Type B pancreatic cell (in vitro differentiated cells): ENCODE results near the gene CA11. TPM values are rescaled to one million over a fixed set of nuclear protein-coding genes. Genes with fewer than 3 reads are reported as not detected.

ENCODE experiments used
- DNase-seq: peaks from one replicate; pipeline ENCODE4 v3.0.0; 2021; ENCODE audit warnings: mixed read lengths; ENCODE audit not compliant: unreplicated experiment; ENCODE audit errors: extremely low spot score
- H3K27ac Mint-ChIP-seq: 2 replicates; pipeline ENCODE4 v1.8.0; 2021; ENCODE audit warnings: mild to moderate bottlenecking, mixed read lengths
- H3K27me3 Mint-ChIP-seq: 2 replicates; pipeline ENCODE4 v1.8.0; 2021; ENCODE audit warnings: mixed read lengths
- H3K36me3 Mint-ChIP-seq: 2 replicates; pipeline ENCODE4 v1.8.0; 2021; ENCODE audit warnings: mixed read lengths
- H3K4me1 Mint-ChIP-seq: one replicate; pipeline ENCODE4 v1.8.0; 2021; ENCODE audit warnings: mixed read lengths; ENCODE audit not compliant: unreplicated experiment
- H3K4me3 Mint-ChIP-seq: 2 replicates; pipeline ENCODE4 v1.8.0; 2021; ENCODE audit warnings: mild to moderate bottlenecking, mixed read lengths
- H3K9me3 Mint-ChIP-seq: 2 replicates; pipeline ENCODE4 v1.8.0; 2021; ENCODE audit warnings: mixed read lengths
- total RNA-seq: library from RNA; stranded (reverse); gene quantifications from 2 replicates; pipeline ENCODE4 v1.2.1, GENCODE V29; 2021; ENCODE audit warnings: low replicate concordance
- TF ChIP-seq, protein P1 (sequence below): fragments of 200-600 bp; sonication (generic); conservative IDR thresholded peaks from 2 replicates; pipeline ENCODE4 v1.5.0; 2021; ENCODE audit warnings: antibody characterized with exemption, mild to moderate bottlenecking

The CA11 gene
- total RNA-seq, 1 donor from 2014 or later: 43.3 TPM

DNA sequence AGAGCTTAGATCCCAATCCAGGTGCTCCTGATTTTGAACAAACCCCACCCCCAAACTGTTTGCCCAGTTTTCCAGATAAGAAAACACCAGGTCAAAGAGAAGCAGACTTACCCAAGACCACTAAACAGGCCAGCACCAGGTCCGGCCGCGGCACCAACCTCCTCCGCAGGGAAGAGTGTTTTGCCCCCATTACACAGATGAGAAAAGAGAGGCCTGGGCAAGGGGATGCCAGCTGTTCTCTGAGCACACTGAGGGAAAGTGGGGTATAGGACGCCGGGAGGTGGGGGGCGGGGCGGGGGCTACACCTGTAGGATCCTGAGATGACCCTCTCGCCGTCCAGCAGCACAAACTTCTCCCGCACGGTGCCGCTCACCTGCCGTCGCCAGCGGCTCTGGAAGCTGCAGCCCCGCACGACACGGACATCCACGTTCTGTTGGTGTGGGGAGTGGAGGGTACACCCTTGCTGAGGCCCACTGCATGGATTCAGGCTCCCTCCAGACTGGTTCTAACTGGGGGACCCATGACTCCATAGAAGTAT, 36.3 kb downstream of the CA11 start:
- DNase-seq: no peak
- Mint-ChIP-seq H3K27me3 (no peaks in the 10 kb centered on the region), H3K4me3 (no peak overlapping the region), H3K36me3 (peaks cover 5% of the 10 kb centered on the region), H3K27ac (no peak overlapping the region), H3K9me3 (no peaks in the 10 kb centered on the region), H3K4me1 (peaks cover 9% of the 10 kb centered on the region)
- TF ChIP-seq, protein P1, sequence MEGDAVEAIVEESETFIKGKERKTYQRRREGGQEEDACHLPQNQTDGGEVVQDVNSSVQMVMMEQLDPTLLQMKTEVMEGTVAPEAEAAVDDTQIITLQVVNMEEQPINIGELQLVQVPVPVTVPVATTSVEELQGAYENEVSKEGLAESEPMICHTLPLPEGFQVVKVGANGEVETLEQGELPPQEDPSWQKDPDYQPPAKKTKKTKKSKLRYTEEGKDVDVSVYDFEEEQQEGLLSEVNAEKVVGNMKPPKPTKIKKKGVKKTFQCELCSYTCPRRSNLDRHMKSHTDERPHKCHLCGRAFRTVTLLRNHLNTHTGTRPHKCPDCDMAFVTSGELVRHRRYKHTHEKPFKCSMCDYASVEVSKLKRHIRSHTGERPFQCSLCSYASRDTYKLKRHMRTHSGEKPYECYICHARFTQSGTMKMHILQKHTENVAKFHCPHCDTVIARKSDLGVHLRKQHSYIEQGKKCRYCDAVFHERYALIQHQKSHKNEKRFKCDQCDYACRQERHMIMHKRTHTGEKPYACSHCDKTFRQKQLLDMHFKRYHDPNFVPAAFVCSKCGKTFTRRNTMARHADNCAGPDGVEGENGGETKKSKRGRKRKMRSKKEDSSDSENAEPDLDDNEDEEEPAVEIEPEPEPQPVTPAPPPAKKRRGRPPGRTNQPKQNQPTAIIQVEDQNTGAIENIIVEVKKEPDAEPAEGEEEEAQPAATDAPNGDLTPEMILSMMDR: no peak

DNA sequence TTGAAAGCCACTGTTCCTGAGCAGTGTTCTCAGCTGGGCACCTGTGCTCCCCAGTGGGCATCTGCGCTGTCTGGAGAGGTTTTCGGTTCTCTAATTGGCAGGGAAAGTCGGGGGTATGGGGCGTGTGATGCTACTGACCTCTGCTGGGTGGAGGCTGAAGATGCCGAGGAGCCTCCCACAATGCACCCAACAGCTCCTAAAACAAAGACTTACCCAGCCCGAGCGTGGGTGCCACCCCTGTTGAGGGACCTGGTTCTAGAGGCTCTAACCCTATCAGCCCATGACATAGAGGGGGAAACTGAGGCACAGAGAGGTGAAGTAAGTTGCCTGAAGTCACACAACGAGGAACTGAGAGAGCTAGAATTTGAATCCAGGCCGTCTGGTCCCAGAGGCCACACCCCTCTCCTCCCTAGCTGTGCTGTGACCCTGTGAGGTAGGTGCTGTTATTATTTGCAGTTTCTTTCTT, 37.2 kb downstream of the CA11 start:
- Mint-ChIP-seq H3K27ac (no peak overlapping the region), H3K4me3 (no peak overlapping the region), H3K4me1 (peaks cover 3% of the 10 kb centered on the region), H3K36me3 (peaks cover 2% of the 10 kb centered on the region), H3K9me3 (no peaks in the 10 kb centered on the region), H3K27me3 (no peaks in the 10 kb centered on the region)
- DNase-seq: no peak
- TF ChIP-seq, protein P1: peak; percentile 59

DNA sequence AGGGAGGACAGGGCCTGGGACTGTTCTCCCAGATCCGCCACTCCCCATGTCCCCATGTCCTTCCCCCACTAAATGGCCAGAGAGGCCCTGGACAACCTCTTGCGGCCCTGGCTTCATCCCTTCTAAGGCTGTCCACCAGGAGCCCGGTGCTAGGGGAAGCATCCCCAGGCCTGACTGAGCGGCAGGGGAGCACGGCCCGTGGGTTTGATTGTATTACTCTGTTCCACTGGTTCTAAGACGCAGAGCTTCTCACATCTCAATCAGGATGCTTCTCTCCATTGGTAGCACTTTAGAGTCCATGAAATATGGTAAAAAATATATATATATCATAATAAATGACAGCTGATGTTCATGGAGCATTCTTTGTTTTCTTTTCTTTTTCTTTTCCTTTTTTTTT, 38.6 kb downstream of the CA11 start:
- TF ChIP-seq, protein P1: no peak
- no peak overlapping the region for H3K27ac Mint-ChIP-seq
- no peaks in the 10 kb centered on the region for H3K36me3 Mint-ChIP-seq
- no peaks in the 10 kb centered on the region for H3K9me3 Mint-ChIP-seq
- no peaks in the 10 kb centered on the region for H3K4me1 Mint-ChIP-seq
- no peaks in the 10 kb centered on the region for H3K27me3 Mint-ChIP-seq
- DNase-seq: no peak
- no peak overlapping the region for H3K4me3 Mint-ChIP-seq

DNA sequence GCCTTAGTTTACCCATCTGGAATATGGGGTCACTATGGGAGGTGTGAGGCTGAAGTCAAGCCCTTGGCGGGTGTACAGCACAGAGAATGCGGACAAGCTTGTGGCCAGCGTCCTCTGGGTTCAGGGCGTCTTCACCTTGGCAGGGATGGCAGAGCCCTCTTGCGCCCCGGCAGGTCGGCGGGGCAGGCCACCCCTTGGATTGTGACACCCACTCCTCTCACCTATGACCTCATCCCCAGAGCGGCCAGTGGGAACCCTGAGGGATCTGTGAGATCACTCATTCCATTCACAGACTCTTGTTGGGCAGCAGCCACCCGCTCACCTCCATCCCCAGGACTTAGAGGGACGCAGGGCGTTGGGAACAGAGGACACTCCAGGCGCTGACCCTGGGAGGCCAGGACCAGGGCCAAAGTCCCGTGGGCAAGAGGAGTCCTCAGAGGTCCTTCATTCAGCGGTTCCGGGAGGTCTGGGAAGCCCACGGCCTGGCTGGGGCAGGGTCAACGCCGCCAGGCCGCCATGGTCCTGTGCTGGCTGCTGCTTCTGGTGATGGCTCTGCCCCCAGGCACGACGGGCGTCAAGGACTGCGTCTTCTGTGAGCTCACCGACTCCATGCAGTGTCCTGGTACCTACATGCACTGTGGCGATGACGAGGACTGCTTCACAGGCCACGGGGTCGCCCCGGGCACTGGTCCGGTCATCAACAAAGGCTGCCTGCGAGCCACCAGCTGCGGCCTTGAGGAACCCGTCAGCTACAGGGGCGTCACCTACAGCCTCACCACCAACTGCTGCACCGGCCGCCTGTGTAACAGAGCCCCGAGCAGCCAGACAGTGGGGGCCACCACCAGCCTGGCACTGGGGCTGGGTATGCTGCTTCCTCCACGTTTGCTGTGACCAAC, 39.3 kb downstream of the CA11 start, which contains the start of gene SPACA4:
SPACA4 (plus strand) TSS at position 280 of the 896 bp plus-strand sequence; CDS start at position 517, 237 bp downstream.
- H3K4me1 Mint-ChIP-seq: no peaks in the 10 kb centered on the region
- H3K4me3 Mint-ChIP-seq: no peak within 1 kb of the TSS
- no peaks in the 10 kb centered on the region for H3K27me3 Mint-ChIP-seq
- H3K36me3 Mint-ChIP-seq: no peaks in the 10 kb centered on the region
- no peak for DNase-seq
- H3K27ac Mint-ChIP-seq: no peak within 1 kb of the TSS
- H3K9me3 Mint-ChIP-seq: no peaks in the 10 kb centered on the region
- TF ChIP-seq, protein P1: no peak

DNA sequence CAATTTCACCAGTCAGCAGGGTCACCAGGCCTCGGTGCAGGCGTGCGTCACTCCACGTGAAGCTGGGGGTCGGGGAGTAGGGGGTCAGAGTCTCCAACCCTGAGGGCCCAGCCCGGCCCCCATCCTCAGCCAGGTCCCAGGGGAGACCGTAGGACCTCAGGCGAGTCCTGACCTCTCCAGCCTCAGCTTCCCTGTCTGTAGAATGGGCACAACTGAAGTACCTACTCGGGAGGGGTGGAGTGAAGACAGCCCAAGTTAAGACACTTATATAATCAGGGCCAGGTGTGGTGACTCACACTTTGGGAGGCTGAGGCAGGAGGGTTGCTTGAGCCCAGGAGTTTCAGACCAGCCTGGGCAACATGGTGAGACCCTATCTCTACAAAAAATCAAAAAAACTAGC, 42.1 kb downstream of the CA11 start:
- Mint-ChIP-seq H3K27me3 (no peaks in the 10 kb centered on the region), H3K9me3 (no peaks in the 10 kb centered on the region), H3K36me3 (no peaks in the 10 kb centered on the region), H3K4me3 (no peak overlapping the region), H3K27ac (no peak overlapping the region), H3K4me1 (no peaks in the 10 kb centered on the region)
- no peak for DNase-seq
- TF ChIP-seq, protein P1: no peak
